Mesothelial cell of epicardium (in vitro differentiated cells): Measurements from ENCODE around the gene DKK2. TPM values are rescaled to one million over a fixed set of nuclear protein-coding genes. Genes with fewer than 3 reads are reported as not detected.
A peak's percentile ranks its signal among the peaks of the same experiment; 100 is the strongest.

Experiments used
- DNase-seq, 2 experiments: peaks; one replicate each; pipeline ENCODE4 v3.0.0; 2021; ENCODE audit warnings: low spot score in 2 of 2; ENCODE audit not compliant: unreplicated experiment in 2 of 2
- H3K27ac Mint-ChIP-seq: 2 replicates; pipeline ENCODE4 v1.8.0; 2021; ENCODE audit warnings: mixed read lengths
- H3K27me3 Mint-ChIP-seq: 2 replicates; pipeline ENCODE4 v1.8.0; 2021; ENCODE audit warnings: low read depth, mixed read lengths
- H3K36me3 Mint-ChIP-seq: 2 replicates; pipeline ENCODE4 v1.8.0; 2021; ENCODE audit warnings: mixed read lengths
- H3K4me1 Mint-ChIP-seq: 2 replicates; pipeline ENCODE4 v1.8.0; 2021; ENCODE audit warnings: mixed read lengths
- H3K4me3 Mint-ChIP-seq: 2 replicates; pipeline ENCODE4 v1.8.0; 2021; ENCODE audit warnings: mild to moderate bottlenecking, moderate library complexity, mixed read lengths
- H3K9me3 Mint-ChIP-seq: 2 replicates; pipeline ENCODE4 v1.8.0; 2021; ENCODE audit warnings: mixed read lengths
- CTCF ChIP-seq: fragments of 200-600 bp; sonication (generic); IDR thresholded peaks from one replicate; pipeline ENCODE4 v1.5.0; 2021; ENCODE audit warnings: antibody characterized with exemption; ENCODE audit not compliant: unreplicated experiment
- total RNA-seq: library from RNA; stranded (reverse); gene quantifications from 3 replicates; pipeline ENCODE4 v1.2.1, GENCODE V29; 2021

The DKK2 gene
- total RNA-seq: 23.5 to 26.3 TPM (median 25.3 TPM) in 3 replicates

- no peaks in the 10 kb centered on the region for H3K9me3 Mint-ChIP-seq
- H3K4me3 Mint-ChIP-seq: peak within 1 kb of the TSS; percentile 88
- peak; percentile 24 to 42 for DNase-seq
- H3K27me3 Mint-ChIP-seq: peaks cover 93% of the 10 kb centered on the region
- no peaks in the 10 kb centered on the region for H3K36me3 Mint-ChIP-seq
- H3K4me1 Mint-ChIP-seq: peaks cover 43% of the 10 kb centered on the region
- no peak for TF ChIP-seq CTCF
- peak within 1 kb of the TSS; percentile 75 for H3K27ac Mint-ChIP-seq
These were observed at the start of gene DKK2 for GRCh38 chr4:107035819-107036583. Gene DKK2, minus strand, starts transcription at chr4:107036313. Its CDS starts 722 bp downstream, at chr4:107035591.

GRCh38 chr4:107077192-107077591 is 41.1 kb upstream of the DKK2 start:
- H3K4me3 Mint-ChIP-seq: no peak overlapping the region
- H3K36me3 Mint-ChIP-seq: peaks cover 2% of the 10 kb centered on the region
- no peaks in the 10 kb centered on the region for H3K4me1 Mint-ChIP-seq
- TF ChIP-seq CTCF: no peak
- DNase-seq: no peak
- no peak overlapping the region for H3K27ac Mint-ChIP-seq
- no peaks in the 10 kb centered on the region for H3K27me3 Mint-ChIP-seq
- H3K9me3 Mint-ChIP-seq: peaks cover 36% of the 10 kb centered on the region

GRCh38 chr4:107072836-107073736 is 37.0 kb upstream of the DKK2 start:
- peaks cover 18% of the 10 kb centered on the region for H3K4me1 Mint-ChIP-seq
- peaks cover 17% of the 10 kb centered on the region for H3K9me3 Mint-ChIP-seq
- H3K27me3 Mint-ChIP-seq: peaks cover 3% of the 10 kb centered on the region
- H3K4me3 Mint-ChIP-seq: no peak overlapping the region
- TF ChIP-seq CTCF: no peak
- H3K36me3 Mint-ChIP-seq: no peaks in the 10 kb centered on the region
- no peak overlapping the region for H3K27ac Mint-ChIP-seq
- DNase-seq: no peak

GRCh38 chr4:107071108-107071507 is 35.0 kb upstream of the DKK2 start:
- no peak for TF ChIP-seq CTCF
- Mint-ChIP-seq H3K4me1 (peaks cover 21% of the 10 kb centered on the region), H3K27me3 (peaks cover 3% of the 10 kb centered on the region), H3K9me3 (peaks cover 11% of the 10 kb centered on the region), H3K4me3 (no peak overlapping the region), H3K27ac (no peak overlapping the region), H3K36me3 (no peaks in the 10 kb centered on the region)
- DNase-seq: no peak

GRCh38 chr4:107069049-107069448 is 32.9 kb upstream of the DKK2 start:
- peaks cover 3% of the 10 kb centered on the region for H3K27me3 Mint-ChIP-seq
- peaks cover under 1% of the 10 kb centered on the region for H3K9me3 Mint-ChIP-seq
- no peak for DNase-seq
- no peaks in the 10 kb centered on the region for H3K36me3 Mint-ChIP-seq
- no peak overlapping the region for H3K27ac Mint-ChIP-seq
- no peak overlapping the region for H3K4me3 Mint-ChIP-seq
- TF ChIP-seq CTCF: no peak
- peaks cover 21% of the 10 kb centered on the region for H3K4me1 Mint-ChIP-seq
